Ascending aorta (tissue), 2 donors: Measurements from ENCODE around the gene HSD17B13. TPM values are rescaled to one million over a fixed set of nuclear protein-coding genes. Genes with fewer than 3 reads are reported as not detected.
A peak's percentile ranks its signal among the peaks of the same experiment; 100 is the strongest.

Experiments used
- DNase-seq, 2 donors: peaks; one replicate each; pipeline ENCODE4 v3.0.0-alpha.2; 2019; ENCODE audit warnings: low spot score in 2 of 2
- H3K27ac ChIP-seq, 2 donors: fragments of 200-600 bp; sonication (generic); one replicate each; pipeline ENCODE4 v1.5.1; 2016 to 2017; ENCODE audit warnings: mild to moderate bottlenecking in 1 of 2
- H3K27me3 ChIP-seq: fragments of 200-600 bp; sonication (generic); one replicate; pipeline ENCODE4 v1.5.1; 2017
- H3K36me3 ChIP-seq, 2 donors: fragments of 200-600 bp; sonication (generic); one replicate each; pipeline ENCODE4 v1.5.1; 2016
- H3K4me1 ChIP-seq, 2 donors: fragments of 200-600 bp; sonication (generic); one replicate each; pipeline ENCODE4 v1.5.1; 2016 to 2017; ENCODE audit warnings: mild to moderate bottlenecking in 1 of 2
- H3K4me3 ChIP-seq, 2 donors: fragments of 200-600 bp; sonication (generic); one replicate each; pipeline ENCODE4 v1.5.1; 2016 to 2017; ENCODE audit warnings: mild to moderate bottlenecking in 1 of 2
- H3K9me3 ChIP-seq, 2 donors: fragments of 200-600 bp; sonication (generic); one replicate each; pipeline ENCODE4 v1.5.1; 2016
- intact Hi-C: fragments of 100-400 bp; cut with DNase I; formaldehyde crosslinking; loops from one replicate; pipeline ENCODE4 v1.15.1; 2023
- total RNA-seq: library from RNA; depleted of rRNA; stranded (reverse); fragments of >200 nt; gene quantifications from one replicate; pipeline ENCODE4 v1.1.0, GENCODE V29; 2016
- TF ChIP-seq, protein P1 (sequence below), 3 experiments: fragments of 200-600 bp in 2 of 3; fragments of 450-650 bp in 1 of 3; sonication (generic) in 2 of 3; IDR thresholded peaks; one replicate each; pipeline ENCODE4 v1.5.1; 2016 to 2019; ENCODE audit warnings: antibody characterized with exemption in 3 of 3, mild to moderate bottlenecking in 1 of 3, moderate library complexity in 1 of 3

Gene HSD17B13, protein sequence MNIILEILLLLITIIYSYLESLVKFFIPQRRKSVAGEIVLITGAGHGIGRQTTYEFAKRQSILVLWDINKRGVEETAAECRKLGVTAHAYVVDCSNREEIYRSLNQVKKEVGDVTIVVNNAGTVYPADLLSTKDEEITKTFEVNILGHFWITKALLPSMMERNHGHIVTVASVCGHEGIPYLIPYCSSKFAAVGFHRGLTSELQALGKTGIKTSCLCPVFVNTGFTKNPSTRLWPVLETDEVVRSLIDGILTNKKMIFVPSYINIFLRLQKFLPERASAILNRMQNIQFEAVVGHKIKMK
- total RNA-seq, result not detected

DNA sequence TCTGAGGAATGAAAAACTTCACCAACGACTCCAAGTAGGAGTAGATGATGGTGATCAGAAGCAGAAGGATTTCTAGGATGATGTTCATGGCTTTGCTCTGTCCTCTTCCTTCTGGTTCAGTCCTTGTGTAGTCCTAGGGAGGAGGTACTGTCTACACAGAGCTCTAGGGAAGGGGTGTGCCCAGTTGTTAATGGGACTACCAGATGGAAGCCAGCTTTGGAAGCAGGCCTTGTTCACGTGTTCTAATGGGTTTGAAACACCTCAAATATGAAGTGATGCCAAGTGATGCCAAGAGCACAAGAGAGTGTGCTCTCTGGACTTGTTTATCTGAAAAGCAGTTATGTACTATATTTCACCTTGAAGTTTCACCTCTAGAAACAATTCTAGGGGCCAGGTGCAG lies at the start of gene HSD17B13:
HSD17B13 (minus strand) TSS at position 129 of the 400 bp plus-strand sequence; CDS start at position 88, 41 bp downstream.
- DNase-seq, result no peak
- H3K36me3 ChIP-seq, result no peaks in the 10 kb centered on the region
- no peaks in the 10 kb centered on the region for H3K9me3 ChIP-seq
- no peak within 1 kb of the TSS for H3K4me3 ChIP-seq
- TF ChIP-seq, protein P1, sequence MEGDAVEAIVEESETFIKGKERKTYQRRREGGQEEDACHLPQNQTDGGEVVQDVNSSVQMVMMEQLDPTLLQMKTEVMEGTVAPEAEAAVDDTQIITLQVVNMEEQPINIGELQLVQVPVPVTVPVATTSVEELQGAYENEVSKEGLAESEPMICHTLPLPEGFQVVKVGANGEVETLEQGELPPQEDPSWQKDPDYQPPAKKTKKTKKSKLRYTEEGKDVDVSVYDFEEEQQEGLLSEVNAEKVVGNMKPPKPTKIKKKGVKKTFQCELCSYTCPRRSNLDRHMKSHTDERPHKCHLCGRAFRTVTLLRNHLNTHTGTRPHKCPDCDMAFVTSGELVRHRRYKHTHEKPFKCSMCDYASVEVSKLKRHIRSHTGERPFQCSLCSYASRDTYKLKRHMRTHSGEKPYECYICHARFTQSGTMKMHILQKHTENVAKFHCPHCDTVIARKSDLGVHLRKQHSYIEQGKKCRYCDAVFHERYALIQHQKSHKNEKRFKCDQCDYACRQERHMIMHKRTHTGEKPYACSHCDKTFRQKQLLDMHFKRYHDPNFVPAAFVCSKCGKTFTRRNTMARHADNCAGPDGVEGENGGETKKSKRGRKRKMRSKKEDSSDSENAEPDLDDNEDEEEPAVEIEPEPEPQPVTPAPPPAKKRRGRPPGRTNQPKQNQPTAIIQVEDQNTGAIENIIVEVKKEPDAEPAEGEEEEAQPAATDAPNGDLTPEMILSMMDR (IDR thresholded peaks at IDR 0.05), result no peak
- H3K27me3 ChIP-seq, result no peaks in the 10 kb centered on the region
- H3K27ac ChIP-seq, result no peak within 1 kb of the TSS
- intact Hi-C loops, result no loop called here
- no peaks in the 10 kb centered on the region for H3K4me1 ChIP-seq

DNA sequence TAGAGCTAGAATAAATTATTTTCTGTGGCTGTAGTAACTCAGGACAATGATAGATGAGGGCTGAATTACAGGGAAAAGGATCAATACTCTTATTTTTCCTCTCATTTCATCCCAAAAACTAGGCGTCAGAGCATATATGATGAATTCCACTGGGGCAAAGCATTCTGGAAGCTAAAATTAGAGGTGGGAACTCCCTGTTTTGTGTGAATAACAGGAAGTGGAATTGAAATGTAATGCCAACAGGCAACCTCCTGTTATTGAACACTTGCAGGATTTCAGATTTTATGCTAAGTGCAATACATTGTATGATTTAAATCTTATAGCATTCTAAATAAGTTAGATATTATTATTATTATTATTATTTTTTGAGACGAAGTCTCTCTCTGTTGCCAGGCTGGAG lies 47.4 kb upstream of the HSD17B13 start:
- H3K4me3 ChIP-seq, result no peak overlapping the region
- TF ChIP-seq, protein P1 (IDR thresholded peaks at IDR 0.05), result no peak
- no peak for DNase-seq
- H3K27me3 ChIP-seq, result no peaks in the 10 kb centered on the region
- no peaks in the 10 kb centered on the region for H3K9me3 ChIP-seq
- peak overlapping the region in 1 of 2 donors; percentile 4 for H3K27ac ChIP-seq
- intact Hi-C loops, result no loop called here
- H3K4me1 ChIP-seq, result no peaks in the 10 kb centered on the region
- peaks cover 38 to 47% of the 10 kb centered on the region in 2 donors for H3K36me3 ChIP-seq

DNA sequence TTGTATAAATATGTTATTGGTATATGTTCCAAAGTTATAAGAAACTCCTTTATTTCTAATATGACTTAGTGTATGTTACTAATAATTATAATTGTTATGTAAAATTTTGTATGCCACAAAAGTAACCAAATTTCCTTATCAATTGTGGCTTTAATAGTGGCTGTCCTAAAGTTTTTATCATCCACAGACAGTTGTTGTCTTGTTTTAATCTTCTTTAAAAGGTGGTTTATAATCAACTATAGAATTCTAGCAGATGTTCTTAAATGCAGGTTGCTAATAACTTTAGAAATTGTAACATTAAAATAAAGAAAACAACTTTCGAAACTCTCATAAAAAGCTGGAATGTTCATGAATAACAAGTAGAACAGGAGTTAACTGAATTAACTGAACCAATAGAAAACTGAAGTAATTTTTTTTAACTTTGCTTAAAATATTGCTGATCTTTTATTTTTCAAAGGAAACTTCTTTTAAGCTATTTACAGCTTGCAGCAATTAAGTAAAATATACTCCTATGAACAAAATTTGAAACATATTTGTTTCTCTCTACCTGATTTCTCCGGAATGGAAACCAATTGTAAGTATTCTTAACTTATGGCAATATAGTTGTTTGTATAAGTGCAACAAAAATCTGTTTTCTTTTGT lies 44.0 kb upstream of the HSD17B13 start:
- no peaks in the 10 kb centered on the region for H3K4me1 ChIP-seq
- intact Hi-C loops, result no loop called here
- H3K27me3 ChIP-seq, result no peaks in the 10 kb centered on the region
- DNase-seq, result no peak
- no peaks in the 10 kb centered on the region for H3K9me3 ChIP-seq
- H3K27ac ChIP-seq, result no peak overlapping the region
- H3K36me3 ChIP-seq, result peaks cover 33 to 45% of the 10 kb centered on the region in 2 donors
- TF ChIP-seq, protein P1 (IDR thresholded peaks at IDR 0.05), result no peak
- no peak overlapping the region for H3K4me3 ChIP-seq

DNA sequence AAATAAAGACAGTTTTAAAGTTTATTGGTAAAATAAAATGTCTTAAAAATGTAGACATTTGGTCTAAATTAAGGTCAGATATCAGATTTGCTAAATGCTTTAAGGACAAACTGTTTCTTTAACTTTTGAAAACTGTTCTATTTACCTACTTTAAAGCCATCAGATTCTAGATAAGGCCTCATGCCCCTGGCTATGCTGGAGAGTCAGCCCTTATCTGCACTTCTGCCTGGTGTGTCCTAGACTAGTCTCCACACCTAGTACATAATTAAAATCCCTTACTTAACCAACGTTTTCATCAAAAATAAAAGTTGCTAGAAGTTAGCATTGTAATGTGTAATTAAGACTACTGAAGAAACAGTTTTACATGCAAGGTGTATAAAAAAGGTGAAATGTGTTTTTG lies 42.7 kb upstream of the HSD17B13 start:
- no peak overlapping the region for H3K27ac ChIP-seq
- H3K4me1 ChIP-seq, result no peaks in the 10 kb centered on the region
- no peaks in the 10 kb centered on the region for H3K9me3 ChIP-seq
- peaks cover 27 to 39% of the 10 kb centered on the region in 2 donors for H3K36me3 ChIP-seq
- TF ChIP-seq, protein P1 (IDR thresholded peaks at IDR 0.05), result no peak
- H3K4me3 ChIP-seq, result no peak overlapping the region
- no peaks in the 10 kb centered on the region for H3K27me3 ChIP-seq
- intact Hi-C loops, result no loop called here
- no peak for DNase-seq

DNA sequence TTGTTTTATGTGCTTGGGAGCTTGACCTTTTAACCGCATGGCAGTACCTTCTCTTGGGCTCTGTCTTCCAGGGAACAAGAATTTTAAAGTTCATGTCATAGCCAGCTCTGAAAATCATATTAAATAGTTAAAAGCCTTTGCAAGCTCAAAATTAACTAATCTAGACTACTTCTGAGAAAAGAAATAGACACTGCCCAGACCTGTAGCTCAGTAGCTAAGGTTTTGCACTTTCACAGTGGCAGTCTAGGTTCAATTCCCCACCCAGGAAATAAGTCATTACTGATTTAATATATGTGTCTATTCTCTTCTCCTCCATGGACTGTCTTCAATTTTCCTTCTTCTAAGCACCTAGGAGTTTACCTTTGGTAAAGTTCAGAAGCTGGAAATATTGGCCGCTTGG lies 40.9 kb upstream of the HSD17B13 start:
- no peak overlapping the region for H3K27ac ChIP-seq
- intact Hi-C loops, result no loop called here
- no peaks in the 10 kb centered on the region for H3K4me1 ChIP-seq
- H3K36me3 ChIP-seq, result peaks cover 27 to 40% of the 10 kb centered on the region in 2 donors
- no peak overlapping the region for H3K4me3 ChIP-seq
- no peaks in the 10 kb centered on the region for H3K27me3 ChIP-seq
- TF ChIP-seq, protein P1 (IDR thresholded peaks at IDR 0.05), result no peak
- no peak for DNase-seq
- H3K9me3 ChIP-seq, result no peaks in the 10 kb centered on the region
